HepG2 (cell line): ENCODE data around the gene EGFR. TPM values are rescaled to one million over a fixed set of nuclear protein-coding genes. Genes with fewer than 3 reads are reported as not detected.

Experiments used
- CHD2 ChIP-seq: IDR thresholded peaks from 2 replicates; pipeline ENCODE4 v1.6.1; 2011; ENCODE audit warnings: low read depth, low read length, improper control_type of control experiment
- CTCF ChIP-seq: sonication (generic); formaldehyde crosslinking; IDR thresholded peaks from 2 replicates; pipeline ENCODE4 v1.5.0; 2020; ENCODE audit warnings: mild to moderate bottlenecking, missing genetic modification reagents, moderate library complexity
- ELF4 ChIP-seq: sonication (generic); formaldehyde crosslinking; IDR thresholded peaks from 2 replicates; pipeline ENCODE4 v1.5.0; 2020; ENCODE audit warnings: missing genetic modification reagents, mild to moderate bottlenecking, moderate library complexity, borderline replicate concordance
- HNF4G ChIP-seq, 2 experiments: sonication (generic) in 1 of 2; formaldehyde crosslinking in 1 of 2; IDR thresholded peaks; 2 replicates each; pipeline versions ENCODE4 v1.4.0 to v1.6.1; 2011 to 2020; ENCODE audit warnings: borderline replicate concordance in 2 of 2, low read depth in 2 of 2, mild to moderate bottlenecking in 2 of 2, low read length in 1 of 2, missing genetic modification reagents in 1 of 2, moderate library complexity in 1 of 2
- IKZF1 ChIP-seq: fragments of 450-650 bp; IDR thresholded peaks from 2 replicates; pipeline ENCODE4 v1.7.1; 2016
- NR1H2 ChIP-seq: sonication (generic); formaldehyde crosslinking; IDR thresholded peaks from 2 replicates; pipeline ENCODE4 v1.8.1; 2022; ENCODE audit warnings: low read depth, missing genetic modification reagents, borderline replicate concordance
- PRPF4 ChIP-seq: fragments of 200-400 bp; formaldehyde crosslinking; IDR thresholded peaks from 2 replicates; pipeline ENCODE4 v1.6.1; 2016; ENCODE audit warnings: low read length, low read depth; ENCODE audit not compliant: poor library complexity, severe bottlenecking
- SOX13 ChIP-seq, 3 experiments: fragments of 450-650 bp in 1 of 3; sonication (generic) in 1 of 3; formaldehyde crosslinking in 1 of 3; IDR thresholded peaks in 2 of 3; conservative IDR thresholded peaks in 1 of 3; 2 replicates each; pipeline versions ENCODE4 v1.5.0 to v1.6.1; 2016 to 2020; ENCODE audit warnings: antibody characterized with exemption in 1 of 3, mild to moderate bottlenecking in 1 of 3, missing compliant biosample characterization in 1 of 3, missing genetic modification reagents in 1 of 3, moderate library complexity in 1 of 3
- TMF1 ChIP-seq: sonication (generic); formaldehyde crosslinking; IDR thresholded peaks from 2 replicates; pipeline ENCODE4 v1.8.1; 2022; ENCODE audit warnings: low read depth, missing genetic modification reagents
- TOE1 ChIP-seq: sonication (generic); formaldehyde crosslinking; IDR thresholded peaks from 2 replicates; pipeline ENCODE4 v1.4.0; 2020; ENCODE audit warnings: mild to moderate bottlenecking, missing genetic modification reagents
- YEATS4 ChIP-seq: sonication (generic); formaldehyde crosslinking; IDR thresholded peaks from 2 replicates; pipeline ENCODE4 v1.4.0; 2020; ENCODE audit warnings: missing genetic modification reagents, borderline replicate concordance
- ZBTB40 ChIP-seq, 2 experiments: fragments of 450-650 bp in 1 of 2; sonication (generic) in 1 of 2; formaldehyde crosslinking in 1 of 2; IDR thresholded peaks; 2 replicates each; pipeline versions ENCODE4 v1.6.1 to v1.8.0; 2016 to 2022; ENCODE audit warnings: antibody characterized with exemption in 1 of 2, mild to moderate bottlenecking in 1 of 2, missing genetic modification reagents in 1 of 2
- ZFP36 ChIP-seq: fragments of 150-350 bp; IDR thresholded peaks from 2 replicates; pipeline ENCODE4 v1.6.1; 2018; ENCODE audit warnings: borderline replicate concordance, low read length, low read depth; ENCODE audit not compliant: partially characterized antibody
- ZNF207 ChIP-seq: fragments of 450-650 bp; IDR thresholded peaks from 2 replicates; pipeline ENCODE4 v1.6.1; 2016; ENCODE audit warnings: antibody characterized with exemption, borderline replicate concordance
- ZNF253 ChIP-seq: sonication (generic); formaldehyde crosslinking; IDR thresholded peaks from 2 replicates; pipeline ENCODE4 v1.8.0; 2022; ENCODE audit warnings: mild to moderate bottlenecking, missing genetic modification reagents, borderline replicate concordance
- ZNF564 ChIP-seq: sonication (generic); formaldehyde crosslinking; IDR thresholded peaks from 2 replicates; pipeline ENCODE4 v1.8.1; 2023; ENCODE audit warnings: mild to moderate bottlenecking, missing genetic modification reagents
- polyA plus RNA-seq, 8 experiments: library from polyadenylated mRNA; depleted of rRNA in 3 of 8; stranded (reverse) in 7 of 8; unstranded in 1 of 8; fragments of >200 nt; fragmentation: Illumina TruSeq in 4 of 8; extraction: Trizol in 4 of 8; gene quantifications; 2 replicates each; pipeline versions ENCODE4 v1.2.1 to v1.2.3, GENCODE V29; 2011 to 2016; ENCODE audit warnings: low read depth in 4 of 8, missing spikeins in 1 of 8, mixed read lengths in 1 of 8; ENCODE audit not compliant: insufficient read depth in 1 of 8
- total RNA-seq, 5 experiments: library from RNA; depleted of rRNA; stranded (reverse); fragments of >200 nt; fragmentation: Illumina TruSeq; extraction: Trizol; gene quantifications; 2 replicates each; pipeline ENCODE4 v1.2.3, GENCODE V29; 2016; ENCODE audit warnings: low read depth in 1 of 5

EGFR gene
- total and polyA plus RNA-seq, 2 of the 13 experiments (the other 11 are each of a cell fraction or from before 2014, with no cell fraction given) = 7.0 to 10.0 TPM

- no peak for TF ChIP-seq CTCF (CRISPR knock-in tag)
- TF ChIP-seq ZNF253 (CRISPR knock-in tag) = no peak
- TF ChIP-seq ZNF564 (CRISPR knock-in tag) = peak; percentile 64; the same call in 1 of the 2 replicates
- no peak for TF ChIP-seq PRPF4
- TF ChIP-seq YEATS4 = no peak
- no peak for TF ChIP-seq NR1H2 (CRISPR knock-in tag)
- TF ChIP-seq HNF4G (IDR thresholded peaks at IDR 0.05; ENCODE audit: borderline replicate concordance, low read depth, low read length) = no peak
- TF ChIP-seq HNF4G (CRISPR knock-in tag; IDR thresholded peaks at IDR 0.05; ENCODE audit: borderline replicate concordance, low read depth) = no peak
- no peak for TF ChIP-seq ELF4 (CRISPR knock-in tag)
- TF ChIP-seq ZNF207 = no peak
- no peak for TF ChIP-seq SOX13 (IDR thresholded peaks at IDR 0.05)
- no peak for TF ChIP-seq SOX13 (CRISPR knock-in tag; conservative IDR thresholded peaks at IDR 0.05 in 1 of 2, IDR thresholded peaks at IDR 0.05 in 1 of 2)
- TF ChIP-seq ZBTB40 (IDR thresholded peaks at IDR 0.05) = no peak
- no peak for TF ChIP-seq ZBTB40 (CRISPR knock-in tag; IDR thresholded peaks at IDR 0.05)
- no peak for TF ChIP-seq TMF1 (CRISPR knock-in tag)
- TF ChIP-seq ZFP36 = no peak
- TF ChIP-seq CHD2 = no peak
- no peak for TF ChIP-seq IKZF1
- TF ChIP-seq TOE1 (CRISPR knock-in tag) = no peak
Measured at GRCh38 chr7:55019691-55020465, 1.1 kb downstream of the EGFR start (continued).
